Mesenchymal stem cell (in vitro differentiated cells and primary cell): ENCODE measurements around the gene TMEM109.

Experiments
- DNase-seq: peaks from one replicate; pipeline ENCODE4 v3.0.0-alpha.2; 2013
- H2AFZ ChIP-seq: one replicate; pipeline ENCODE4 v1.6.1; 2013; ENCODE audit warnings: low read depth, mild to moderate bottlenecking, control low read depth, inconsistent platforms, low read length, moderate library complexity
- H2AK5ac ChIP-seq: 2 replicates; pipeline ENCODE4 v1.6.1; 2013; ENCODE audit warnings: low read length, moderate library complexity, mild to moderate bottlenecking, inconsistent platforms; ENCODE audit not compliant: severe bottlenecking
- H2BK120ac ChIP-seq: one replicate; pipeline ENCODE4 v1.6.1; 2013; ENCODE audit warnings: low read depth, mild to moderate bottlenecking, inconsistent platforms, low read length, moderate library complexity
- H2BK12ac ChIP-seq, 2 experiments: one replicate each; pipeline ENCODE4 v1.6.1; 2013; ENCODE audit warnings: inconsistent platforms in 2 of 2, low read length in 2 of 2, mild to moderate bottlenecking in 2 of 2, moderate library complexity in 2 of 2, control low read depth in 1 of 2
- H2BK15ac ChIP-seq: one replicate; pipeline ENCODE4 v1.6.1; 2013; ENCODE audit warnings: mild to moderate bottlenecking, low read depth, inconsistent platforms; ENCODE audit not compliant: poor library complexity, severe bottlenecking
- H2BK5ac ChIP-seq: 2 replicates; pipeline ENCODE4 v1.6.1; 2013; ENCODE audit warnings: low read depth, mild to moderate bottlenecking, low read length, control low read depth, inconsistent platforms; ENCODE audit not compliant: poor library complexity, severe bottlenecking
- H3K14ac ChIP-seq, 2 experiments: one replicate each; pipeline ENCODE4 v1.6.1; 2013; ENCODE audit warnings: inconsistent platforms in 2 of 2, low read length in 2 of 2, control low read depth in 1 of 2, mild to moderate bottlenecking in 1 of 2, moderate library complexity in 1 of 2
- H3K18ac ChIP-seq, 2 experiments: one replicate each; pipeline ENCODE4 v1.6.1; 2013; ENCODE audit warnings: inconsistent platforms in 2 of 2, low read length in 2 of 2, control low read depth in 1 of 2, low read depth in 1 of 2, mild to moderate bottlenecking in 1 of 2
- H3K23ac ChIP-seq, 2 experiments: one replicate each; pipeline ENCODE4 v1.6.1; 2013; ENCODE audit warnings: inconsistent platforms in 2 of 2, low read length in 2 of 2, mild to moderate bottlenecking in 2 of 2, moderate library complexity in 2 of 2, control low read depth in 1 of 2
- H3K27ac ChIP-seq: 2 replicates; pipeline ENCODE4 v1.5.1; 2013; ENCODE audit warnings: mild to moderate bottlenecking, moderate library complexity, low read length, control low read depth, inconsistent platforms; ENCODE audit not compliant: poor library complexity, severe bottlenecking
- H3K27me3 ChIP-seq, 2 experiments: 2 replicates each; pipeline versions ENCODE4 v1.6.1 to v1.7.0; 2013; ENCODE audit warnings: low read length in 2 of 2, mild to moderate bottlenecking in 2 of 2, moderate library complexity in 2 of 2, control low read depth in 1 of 2, inconsistent platforms in 1 of 2; ENCODE audit not compliant: control insufficient read depth in 1 of 2, insufficient read depth in 1 of 2
- H3K36me3 ChIP-seq, 2 experiments: 2 replicates each; pipeline versions ENCODE4 v1.6.1 to v1.7.0; 2013; ENCODE audit warnings: low read length in 2 of 2, control low read depth in 1 of 2, inconsistent platforms in 1 of 2, low read depth in 1 of 2, mild to moderate bottlenecking in 1 of 2; ENCODE audit not compliant: insufficient read depth in 2 of 2, control insufficient read depth in 1 of 2
- H3K4ac ChIP-seq, 2 experiments: one replicate each; pipeline ENCODE4 v1.6.1; 2013; ENCODE audit warnings: inconsistent platforms in 2 of 2, low read length in 2 of 2, mild to moderate bottlenecking in 2 of 2, moderate library complexity in 2 of 2, control low read depth in 1 of 2, low read depth in 1 of 2
- H3K4me1 ChIP-seq: 2 replicates; pipeline ENCODE4 v1.6.1; 2013; ENCODE audit warnings: low read depth, low read length, control low read depth; ENCODE audit not compliant: control insufficient read depth, insufficient read depth
- H3K4me2 ChIP-seq: 2 replicates; pipeline ENCODE4 v1.6.1; 2013; ENCODE audit warnings: low read length, mild to moderate bottlenecking, inconsistent platforms; ENCODE audit not compliant: poor library complexity, severe bottlenecking
- H3K4me3 ChIP-seq, 2 experiments: 2 replicates each; pipeline versions ENCODE4 v1.5.1 to v1.7.0; 2013; ENCODE audit warnings: low read length in 2 of 2, mild to moderate bottlenecking in 2 of 2, control low read depth in 1 of 2, low read depth in 1 of 2; ENCODE audit not compliant: insufficient read depth in 1 of 2
- H3K79me1 ChIP-seq: replicated peaks from 2 replicates; pipeline ENCODE4 v1.6.1; 2013; ENCODE audit warnings: mild to moderate bottlenecking, control low read depth, low read length, inconsistent platforms; ENCODE audit not compliant: poor library complexity, severe bottlenecking
- H3K9ac ChIP-seq: 2 replicates; pipeline ENCODE4 v1.7.0; 2013; ENCODE audit warnings: mild to moderate bottlenecking, low read length, moderate library complexity
- H3K9me3 ChIP-seq: 2 replicates; pipeline ENCODE4 v1.7.0; 2013; ENCODE audit warnings: mild to moderate bottlenecking, low read length; ENCODE audit not compliant: control insufficient read depth
- H4K8ac ChIP-seq: one replicate; pipeline ENCODE4 v1.6.1; 2013; ENCODE audit warnings: inconsistent platforms, mild to moderate bottlenecking, low read length, moderate library complexity
- H4K91ac ChIP-seq: one replicate; pipeline ENCODE4 v1.6.1; 2013; ENCODE audit warnings: mild to moderate bottlenecking, low read length, inconsistent platforms
- WGBS: methylation state at CpG from one replicate; pipeline ENCODE4 v1.1.7; 2013; ENCODE audit warnings: mixed read lengths; 5-methylcytosine and 5-hydroxymethylcytosine counted together

TMEM109 gene

GRCh38 chr11:60870733-60871377 lies 43.1 kb upstream of the TMEM109 start:
- Histone ChIP-seq H3K4me2 (no peak overlapping the region), H2BK12ac (peak overlapping the region; percentile 69 to 86), H3K36me3 (peaks cover 0 to 9% of the 10 kb centered on the region in 2 experiments), H4K91ac (peak overlapping the region; percentile 62), H3K14ac (peak overlapping the region in 1 of 2 experiments; percentile 64), H3K9me3 (no peaks in the 10 kb centered on the region), H2BK5ac (no peak overlapping the region), H3K4me1 (peaks cover 43% of the 10 kb centered on the region), H2AFZ (no peak overlapping the region), H2BK15ac (peak overlapping the region; percentile 9), H3K4ac (peak overlapping the region in 1 of 2 experiments; percentile 75), H3K79me1 (no peaks in the 10 kb centered on the region), H4K8ac (no peak overlapping the region), H3K27ac (no peak overlapping the region), H3K18ac (peak overlapping the region; percentile 19 to 67), H3K4me3 (no peak overlapping the region), H3K27me3 (no peaks in the 10 kb centered on the region), H3K9ac (no peak overlapping the region), H2AK5ac (peak overlapping the region; percentile 26), H3K23ac (no peak overlapping the region), H2BK120ac (no peak overlapping the region)
- 93% methylated on average over 13 of the region's 13 CpGs for WGBS
- no peak for DNase-seq

DNA sequence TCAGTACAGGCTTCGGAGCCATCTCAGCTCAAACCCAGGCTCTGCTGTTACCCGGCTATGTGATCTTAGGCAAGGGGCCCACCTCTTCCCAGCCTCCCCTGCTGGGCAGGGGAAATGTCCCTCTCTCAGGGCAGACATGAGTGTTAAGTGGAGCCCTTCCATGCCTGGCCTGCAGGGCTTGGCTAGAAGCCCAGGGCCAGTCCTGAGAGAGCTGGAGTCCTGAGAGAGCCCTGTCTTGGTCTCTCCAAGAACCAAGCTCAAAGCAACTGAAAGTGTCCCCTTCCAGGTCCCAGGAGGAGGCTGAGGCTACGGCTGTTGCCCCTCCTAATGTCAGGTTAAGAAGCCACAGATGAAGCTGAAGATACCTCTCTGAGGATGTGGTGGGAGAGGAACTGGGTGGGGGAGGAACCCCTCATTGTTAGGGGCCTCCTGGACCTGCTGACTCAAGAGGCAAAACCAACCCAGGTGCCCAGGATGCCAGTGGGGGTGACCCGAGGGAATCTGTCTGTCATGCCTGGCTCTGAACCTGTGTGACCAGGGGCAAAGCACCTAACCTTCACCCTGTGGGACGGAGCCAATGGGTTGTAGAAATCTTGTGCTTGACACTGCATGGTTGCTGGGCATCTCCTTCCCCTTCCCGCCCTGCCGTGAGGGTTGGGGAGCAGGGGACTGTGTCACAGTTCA lies 42.4 kb upstream of the TMEM109 start:
- Histone ChIP-seq H3K9me3 (no peaks in the 10 kb centered on the region), H3K4me3 (no peak overlapping the region), H4K91ac (peak overlapping the region; percentile 83), H3K4me2 (no peak overlapping the region), H2AK5ac (peak overlapping the region; percentile 50), H2BK15ac (peak overlapping the region; percentile 12), H3K18ac (peak overlapping the region; percentile 67 to 81), H3K79me1 (no peaks in the 10 kb centered on the region), H3K27ac (no peak overlapping the region), H2BK12ac (peak overlapping the region; percentile 61 to 91), H3K14ac (peak overlapping the region in 1 of 2 experiments; percentile 64), H3K27me3 (no peaks in the 10 kb centered on the region), H3K23ac (no peak overlapping the region), H3K9ac (no peak overlapping the region), H3K4ac (peak overlapping the region in 1 of 2 experiments; percentile 75), H4K8ac (peak overlapping the region; percentile 66), H3K4me1 (peaks cover 43% of the 10 kb centered on the region), H2AFZ (no peak overlapping the region), H2BK5ac (no peak overlapping the region), H2BK120ac (no peak overlapping the region), H3K36me3 (peaks cover 0 to 12% of the 10 kb centered on the region in 2 experiments)
- DNase-seq = peak; percentile 46
- WGBS = 95% methylated on average over 7 of the region's 7 CpGs

DNA sequence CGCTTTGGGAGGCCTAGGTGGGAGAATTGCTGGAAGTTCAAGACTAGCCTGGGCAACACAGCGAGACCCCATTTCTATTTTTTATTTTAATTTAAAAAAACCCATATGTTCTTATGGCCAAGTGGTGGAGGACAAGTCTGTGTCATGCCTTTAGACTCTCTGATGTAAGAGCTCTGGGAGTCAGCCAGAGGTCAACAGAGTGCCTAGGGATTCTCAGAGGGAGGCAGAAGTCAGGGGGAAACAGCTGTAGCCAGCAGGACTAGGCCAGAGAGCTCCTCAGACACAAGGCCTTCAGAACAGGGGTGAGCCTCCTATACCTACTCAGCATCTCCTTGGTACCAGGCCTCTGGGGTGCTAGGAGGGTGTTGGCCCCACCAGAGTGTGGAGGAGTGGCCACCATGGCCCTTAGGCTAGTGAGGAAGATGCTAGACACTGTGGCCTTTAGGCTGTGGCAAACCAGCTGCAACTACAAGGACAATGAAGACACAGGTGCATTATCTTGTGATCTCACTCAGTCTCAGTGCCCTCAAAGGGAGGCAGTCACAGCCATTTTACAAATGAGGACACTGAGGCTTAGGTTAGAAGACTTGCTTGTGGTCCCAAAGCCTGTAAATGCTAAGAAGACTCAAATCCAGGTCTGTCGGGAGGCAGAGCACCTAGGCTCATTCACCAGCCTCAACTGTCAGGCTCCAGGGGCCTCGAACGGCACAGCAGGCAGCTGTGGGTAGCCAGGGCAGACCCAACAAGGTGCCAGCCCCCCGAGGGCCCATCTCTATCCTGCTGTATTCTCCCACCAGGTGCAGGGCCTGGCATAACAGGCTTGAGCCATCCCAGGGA lies 41.6 kb upstream of the TMEM109 start:
- Histone ChIP-seq H3K4me1 (peaks cover 37% of the 10 kb centered on the region), H3K36me3 (peaks cover 0 to 12% of the 10 kb centered on the region in 2 experiments), H3K4ac (peak overlapping the region in 1 of 2 experiments; percentile 51), H3K27ac (peak overlapping the region; percentile 8), H3K4me3 (peak overlapping the region in 1 of 2 experiments; percentile 46), H3K9ac (peak overlapping the region; percentile 34), H2BK5ac (no peak overlapping the region), H3K14ac (peak overlapping the region in 1 of 2 experiments; percentile 36), H3K23ac (no peak overlapping the region), H3K79me1 (no peaks in the 10 kb centered on the region), H2AFZ (no peak overlapping the region), H4K91ac (peak overlapping the region; percentile 70), H3K27me3 (no peaks in the 10 kb centered on the region), H2AK5ac (peak overlapping the region; percentile 65), H2BK120ac (peak overlapping the region; percentile 37), H3K18ac (peak overlapping the region; percentile 37 to 45), H2BK15ac (peak overlapping the region; percentile 74), H2BK12ac (peak overlapping the region; percentile 19 to 97), H3K9me3 (no peaks in the 10 kb centered on the region), H4K8ac (peak overlapping the region; percentile 69), H3K4me2 (no peak overlapping the region)
- WGBS = 98% methylated on average over 5 of the region's 6 CpGs
- DNase-seq = peak; percentile 77
